IPS-18a (cell line): ENCODE measurements around the gene TUBB.

Experiments used
- H3K27ac ChIP-seq: one replicate; pipeline ENCODE4 v1.5.1; 2013; ENCODE audit warnings: low read length
- H3K27me3 ChIP-seq: one replicate; pipeline ENCODE4 v1.6.1; 2013; ENCODE audit warnings: mild to moderate bottlenecking, low read length; ENCODE audit not compliant: control insufficient read depth, insufficient read depth
- H3K36me3 ChIP-seq: one replicate; pipeline ENCODE4 v1.6.1; 2013; ENCODE audit warnings: low read depth, low read length; ENCODE audit not compliant: control insufficient read depth
- H3K4me1 ChIP-seq: one replicate; pipeline ENCODE4 v1.6.1; 2013; ENCODE audit warnings: low read depth, low read length; ENCODE audit not compliant: control insufficient read depth
- H3K4me3 ChIP-seq: one replicate; pipeline ENCODE4 v1.5.1; 2013; ENCODE audit warnings: low read length
- H3K9ac ChIP-seq: one replicate; pipeline ENCODE4 v1.6.1; 2013; ENCODE audit warnings: mild to moderate bottlenecking, low read length, moderate library complexity
- H3K9me3 ChIP-seq: one replicate; pipeline ENCODE4 v1.6.1; 2013; ENCODE audit warnings: low read depth, low read length; ENCODE audit not compliant: control insufficient read depth

Gene TUBB

DNA sequence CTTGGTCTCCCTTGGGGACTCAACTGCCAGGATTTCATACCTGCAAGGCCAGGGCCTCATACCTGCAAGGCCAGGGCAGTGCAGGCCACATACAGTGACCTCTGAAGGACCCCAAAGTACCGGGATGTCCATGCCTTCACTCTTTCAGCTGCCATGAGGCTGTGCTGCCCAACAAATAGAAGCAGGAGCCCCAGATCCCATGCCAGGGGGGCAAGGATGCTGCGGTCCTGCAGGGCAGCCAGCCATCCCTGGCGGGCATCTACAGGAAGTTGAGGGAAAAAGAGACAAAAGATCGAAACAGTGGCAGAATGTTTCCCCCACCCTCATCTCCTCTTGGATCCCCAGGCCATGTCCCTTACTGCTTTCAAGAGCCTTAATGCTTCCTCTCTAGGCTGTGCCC, 30.2 kb upstream of the TUBB start:
- no peaks in the 10 kb centered on the region for H3K9me3 ChIP-seq
- peak overlapping the region; percentile 93 for H3K4me3 ChIP-seq
- H3K27ac ChIP-seq, result peak overlapping the region; percentile 37
- no peaks in the 10 kb centered on the region for H3K27me3 ChIP-seq
- H3K4me1 ChIP-seq, result peaks cover 32% of the 10 kb centered on the region
- H3K9ac ChIP-seq, result peak overlapping the region; percentile 65
- H3K36me3 ChIP-seq, result no peaks in the 10 kb centered on the region

GRCh38 chr6:30690403-30691207, 29.5 kb upstream of the TUBB start, which contains the start of gene NRM:
Gene NRM (minus strand): TSS chr6:30690984. CDS start chr6:30690974, 10 bp downstream.
- Histone ChIP-seq H3K9me3 (no peaks in the 10 kb centered on the region), H3K4me1 (peaks cover 26% of the 10 kb centered on the region), H3K4me3 (peak within 1 kb of the TSS; percentile 93), H3K36me3 (no peaks in the 10 kb centered on the region), H3K27me3 (no peaks in the 10 kb centered on the region), H3K27ac (peak within 1 kb of the TSS; percentile 46), H3K9ac (peak within 1 kb of the TSS; percentile 65)

DNA sequence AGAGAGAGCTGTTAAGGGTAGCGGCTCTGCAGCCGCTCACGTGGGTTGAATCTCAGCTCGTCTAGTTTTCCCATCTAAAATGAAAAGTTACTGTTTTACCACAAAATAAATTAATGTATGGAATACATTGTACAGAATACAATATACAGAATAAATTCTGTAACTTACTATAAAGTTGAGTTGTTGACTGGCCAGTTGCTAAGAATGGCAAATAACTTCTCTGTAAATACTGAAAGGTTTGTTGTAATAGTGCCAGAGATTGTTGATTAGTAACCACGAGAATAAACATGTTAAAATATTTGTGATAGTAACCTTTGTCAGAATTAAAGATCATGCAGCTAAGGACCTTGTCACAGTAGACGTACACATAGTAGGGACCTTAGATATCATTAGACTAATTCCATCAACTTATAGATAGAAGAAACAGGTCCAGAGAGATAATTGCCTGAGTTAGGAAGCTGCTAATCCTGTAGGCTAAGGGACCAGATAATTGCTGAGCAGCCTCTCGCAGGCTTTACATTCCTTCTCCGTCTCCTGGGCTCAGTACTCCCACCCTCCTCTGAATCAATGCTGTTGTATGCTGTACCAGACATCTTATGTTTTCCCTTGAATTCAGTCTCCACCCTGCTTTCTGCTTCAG, 28.8 kb upstream of the TUBB start:
- H3K4me1 ChIP-seq, result peaks cover 19% of the 10 kb centered on the region
- peak overlapping the region; percentile 93 for H3K4me3 ChIP-seq
- peak overlapping the region; percentile 65 for H3K9ac ChIP-seq
- no peaks in the 10 kb centered on the region for H3K27me3 ChIP-seq
- no peak overlapping the region for H3K27ac ChIP-seq
- H3K9me3 ChIP-seq, result no peaks in the 10 kb centered on the region
- no peaks in the 10 kb centered on the region for H3K36me3 ChIP-seq

DNA sequence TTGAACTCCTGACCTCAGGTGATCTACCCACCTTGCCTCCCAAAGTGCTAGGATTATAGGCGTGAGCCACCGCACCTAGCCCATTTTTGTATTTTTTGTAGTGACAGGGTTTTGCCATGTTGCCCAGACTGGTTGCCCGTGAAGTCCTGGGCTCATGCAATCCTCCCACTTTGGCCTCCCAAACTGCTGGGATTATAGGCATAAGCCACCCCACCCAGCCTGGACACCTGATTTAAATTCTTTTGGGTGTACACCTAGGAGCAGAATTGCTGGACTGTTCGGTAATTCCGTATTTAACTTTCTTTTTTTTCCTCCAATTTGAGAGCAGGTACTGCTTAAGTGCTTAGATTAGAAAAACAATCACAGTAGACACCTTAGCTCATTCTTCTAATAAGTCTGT, 23.7 kb upstream of the TUBB start:
- Histone ChIP-seq H3K27ac (no peak overlapping the region), H3K9me3 (no peaks in the 10 kb centered on the region), H3K9ac (no peak overlapping the region), H3K4me3 (no peak overlapping the region), H3K4me1 (peaks cover 1% of the 10 kb centered on the region), H3K27me3 (no peaks in the 10 kb centered on the region), H3K36me3 (peaks cover 12% of the 10 kb centered on the region)

GRCh38 chr6:30700340-30700739, 19.8 kb upstream of the TUBB start:
- H3K4me3 ChIP-seq, result no peak overlapping the region
- no peak overlapping the region for H3K27ac ChIP-seq
- peaks cover 38% of the 10 kb centered on the region for H3K36me3 ChIP-seq
- no peaks in the 10 kb centered on the region for H3K27me3 ChIP-seq
- H3K9ac ChIP-seq, result no peak overlapping the region
- no peaks in the 10 kb centered on the region for H3K9me3 ChIP-seq
- no peaks in the 10 kb centered on the region for H3K4me1 ChIP-seq

DNA sequence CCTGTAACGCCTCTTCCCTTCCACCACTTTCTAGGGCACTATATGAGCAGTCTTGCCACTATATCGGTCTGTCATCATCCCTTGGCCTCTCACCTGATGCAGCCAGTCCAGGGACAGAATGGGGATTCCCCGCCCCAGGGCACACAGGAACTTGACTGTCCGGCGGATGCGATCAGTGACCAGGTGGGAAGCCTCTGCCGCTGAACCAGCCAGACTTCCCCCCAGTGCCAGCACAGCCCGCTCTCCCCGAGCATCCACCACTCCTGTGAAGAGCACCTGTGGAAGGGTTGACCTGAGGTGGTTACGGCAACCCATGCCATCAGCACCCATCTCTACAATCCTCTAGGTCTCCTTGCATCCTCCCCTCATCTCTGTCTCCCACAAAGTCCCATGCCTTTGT, 17.1 kb upstream of the TUBB start:
- no peak overlapping the region for H3K9ac ChIP-seq

DNA sequence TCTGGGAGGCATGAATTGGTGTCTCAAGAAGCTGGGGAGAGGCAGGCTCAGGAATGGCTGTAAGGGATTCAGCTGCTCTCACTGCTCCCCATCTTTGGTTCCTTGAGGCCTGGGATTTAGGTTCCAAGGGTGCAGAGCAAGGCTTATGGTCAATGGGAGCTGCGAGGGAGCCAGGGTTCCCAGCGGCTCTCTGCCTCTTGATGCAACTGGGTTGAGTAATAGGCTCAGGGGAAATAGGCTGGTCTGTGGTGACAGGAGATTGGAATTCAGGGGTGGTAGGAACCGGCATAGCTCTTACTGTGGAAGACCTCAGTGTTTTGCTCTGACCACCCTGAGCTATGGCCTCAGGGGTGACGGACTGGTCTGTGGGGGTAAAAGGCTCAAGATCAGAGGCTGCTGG, 16.3 kb upstream of the TUBB start:
- no peak overlapping the region for H3K27ac ChIP-seq
- no peak overlapping the region for H3K9ac ChIP-seq
- no peak overlapping the region for H3K4me3 ChIP-seq
- H3K4me1 ChIP-seq, result no peaks in the 10 kb centered on the region
- H3K27me3 ChIP-seq, result no peaks in the 10 kb centered on the region
- peaks cover 65% of the 10 kb centered on the region for H3K36me3 ChIP-seq
- no peaks in the 10 kb centered on the region for H3K9me3 ChIP-seq

More for the DNA sequence above, 17.1 kb upstream of the TUBB start:
- Histone ChIP-seq H3K27me3 (no peaks in the 10 kb centered on the region), H3K4me1 (no peaks in the 10 kb centered on the region), H3K36me3 (peaks cover 58% of the 10 kb centered on the region), H3K27ac (no peak overlapping the region), H3K4me3 (no peak overlapping the region), H3K9me3 (no peaks in the 10 kb centered on the region)

- Histone ChIP-seq H3K4me3 (no peak overlapping the region), H3K9me3 (no peaks in the 10 kb centered on the region), H3K4me1 (no peaks in the 10 kb centered on the region), H3K27me3 (no peaks in the 10 kb centered on the region), H3K36me3 (peaks cover 70% of the 10 kb centered on the region), H3K9ac (no peak overlapping the region), H3K27ac (no peak overlapping the region)
These were observed 14.5 kb upstream of the TUBB start for GRCh38 chr6:30705620-30706019.

DNA sequence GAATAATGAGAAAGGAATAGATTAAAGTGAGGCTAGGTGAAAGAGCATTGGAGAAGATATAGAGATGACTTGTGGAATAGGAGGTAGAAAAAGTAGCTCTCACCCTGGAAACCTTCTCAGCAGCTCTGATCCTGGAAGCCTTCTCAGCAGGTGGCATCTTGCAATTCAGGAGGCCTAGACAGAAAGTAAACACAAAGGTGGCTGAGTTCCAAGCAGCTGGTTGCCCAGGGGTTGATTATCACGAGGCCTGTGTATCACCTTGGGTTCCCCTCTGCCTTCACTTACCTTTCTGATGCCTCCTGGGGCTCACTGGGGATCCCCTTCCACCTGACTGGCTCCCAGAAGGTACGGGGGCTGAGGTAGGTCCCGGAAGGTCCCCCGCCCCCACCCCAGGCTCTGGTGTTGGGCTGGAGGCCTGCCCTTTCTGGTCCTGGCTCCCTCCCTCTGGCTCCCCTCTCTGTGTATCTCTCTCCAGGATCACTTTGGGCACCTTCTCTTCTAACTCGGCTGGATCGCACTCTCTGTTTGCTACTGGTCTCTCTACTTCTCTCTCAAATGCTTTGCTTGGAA, 12.8 kb upstream of the TUBB start:
- Histone ChIP-seq H3K9me3 (no peaks in the 10 kb centered on the region), H3K4me3 (no peak overlapping the region), H3K9ac (no peak overlapping the region), H3K27me3 (no peaks in the 10 kb centered on the region), H3K4me1 (no peaks in the 10 kb centered on the region), H3K36me3 (peaks cover 82% of the 10 kb centered on the region), H3K27ac (no peak overlapping the region)

GRCh38 chr6:30709101-30709868, 10.9 kb upstream of the TUBB start:
- Histone ChIP-seq H3K4me3 (no peak overlapping the region), H3K27me3 (no peaks in the 10 kb centered on the region), H3K9ac (no peak overlapping the region), H3K36me3 (peaks cover 84% of the 10 kb centered on the region), H3K4me1 (no peaks in the 10 kb centered on the region), H3K27ac (no peak overlapping the region), H3K9me3 (no peaks in the 10 kb centered on the region)

GRCh38 chr6:30711758-30712380, 8.3 kb upstream of the TUBB start:
- H3K9ac ChIP-seq, result no peak overlapping the region
- H3K36me3 ChIP-seq, result peaks cover 72% of the 10 kb centered on the region
- H3K27ac ChIP-seq, result no peak overlapping the region
- H3K4me1 ChIP-seq, result no peaks in the 10 kb centered on the region
- H3K27me3 ChIP-seq, result no peaks in the 10 kb centered on the region
- no peaks in the 10 kb centered on the region for H3K9me3 ChIP-seq
- no peak overlapping the region for H3K4me3 ChIP-seq
